Kasumi-1 (cell line): ENCODE data around the gene FREM1.

ENCODE experiments used
- DNase-seq, 2 experiments: peaks; one replicate each; lab custom pipeline; 2025; lab: John Stamatoyannopoulos, UW

The FREM1 gene

GRCh38 chr9:14909181-14909580 lies 1.0 kb downstream of the FREM1 start:
- no peak for DNase-seq

GRCh38 chr9:14908295-14909180 lies 1.7 kb downstream of the FREM1 start:
- no peak for DNase-seq

- DNase-seq, result no peak
Measured at GRCh38 chr9:14907696-14908095, 2.5 kb downstream of the FREM1 start.

- no peak for DNase-seq
Measured at GRCh38 chr9:14907360-14907685, 2.9 kb downstream of the FREM1 start.

- DNase-seq, result no peak
Measured at GRCh38 chr9:14906644-14907359, 3.4 kb downstream of the FREM1 start.

- no peak for DNase-seq
Measured at GRCh38 chr9:14906000-14906399, 4.2 kb downstream of the FREM1 start.

- DNase-seq, result no peak
Measured at GRCh38 chr9:14903040-14903439, 7.2 kb downstream of the FREM1 start.

GRCh38 chr9:14902561-14902960 lies 7.7 kb downstream of the FREM1 start:
- DNase-seq, result no peak

- DNase-seq, result no peak
Measured at GRCh38 chr9:14899815-14900193, 10.4 kb downstream of the FREM1 start.

GRCh38 chr9:14899042-14899814 lies 11.0 kb downstream of the FREM1 start:
- no peak for DNase-seq

GRCh38 chr9:14895806-14896205 lies 14.4 kb downstream of the FREM1 start:
- DNase-seq, result no peak

- DNase-seq, result no peak
Measured at GRCh38 chr9:14893280-14893679, 16.9 kb downstream of the FREM1 start.

- no peak for DNase-seq
Measured at GRCh38 chr9:14891332-14891731, 18.9 kb downstream of the FREM1 start.

- no peak for DNase-seq
Measured at GRCh38 chr9:14889451-14889850, 20.8 kb downstream of the FREM1 start.

GRCh38 chr9:14888875-14889274 lies 21.4 kb downstream of the FREM1 start:
- no peak for DNase-seq

GRCh38 chr9:14888272-14888671 lies 22.0 kb downstream of the FREM1 start:
- DNase-seq, result no peak

- DNase-seq, result no peak
Measured at GRCh38 chr9:14887149-14887548, 23.1 kb downstream of the FREM1 start.

- no peak for DNase-seq
Measured at GRCh38 chr9:14883310-14883944, 26.8 kb downstream of the FREM1 start.

- DNase-seq, result no peak
Measured at GRCh38 chr9:14882090-14882489, 28.1 kb downstream of the FREM1 start.

GRCh38 chr9:14881006-14881405 lies 29.2 kb downstream of the FREM1 start:
- DNase-seq, result no peak

GRCh38 chr9:14870090-14870489 lies 40.1 kb downstream of the FREM1 start:
- DNase-seq, result no peak

- DNase-seq, result no peak
Measured at GRCh38 chr9:14869671-14870070, 40.6 kb downstream of the FREM1 start.
